ENCODE results near the gene TP63.

GRCh38 chr3:189588475-189589178, 42.6 kb upstream of the TP63 start:
- TF ChIP-seq CTCF (IDR thresholded peaks at IDR 0.05; ENCODE audit: low read length) (no peak), EZH2 (IDR thresholded peaks at IDR 0.05; ENCODE audit: borderline replicate concordance, low read length) (no peak)
